ENCODE data around the gene LONRF3.

Gene LONRF3

GRCh38 chrX:119036107-119037029 is 62.0 kb downstream of the LONRF3 start:
- DNase-seq (ENCODE audit: low read depth in 2 of 2) = no peak

GRCh38 chrX:119040432-119040831 is 66.0 kb downstream of the LONRF3 start:
- DNase-seq (ENCODE audit: low read depth in 2 of 2) = no peak

- DNase-seq (ENCODE audit: low read depth in 2 of 2) = no peak
These were observed 66.8 kb downstream of the LONRF3 start for GRCh38 chrX:119041175-119041574.

DNA sequence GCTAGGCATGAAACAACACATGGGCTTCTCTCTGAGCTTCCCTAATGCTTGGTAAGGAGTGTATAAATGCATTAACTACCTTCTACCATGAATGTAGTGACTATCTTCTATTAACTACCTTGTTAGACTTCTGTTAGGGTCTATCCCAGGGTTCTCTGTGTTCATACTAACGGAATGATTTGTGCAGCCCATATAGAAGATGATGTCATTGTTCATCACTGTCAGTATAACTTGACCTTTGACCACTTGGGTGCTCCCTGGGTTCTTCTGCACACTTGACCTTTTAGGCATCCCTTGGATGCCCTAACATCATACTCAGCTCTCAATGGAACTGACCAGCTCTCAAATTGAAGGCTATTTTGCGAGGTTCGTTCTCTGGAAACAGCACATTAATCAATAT is 67.6 kb downstream of the LONRF3 start:
- no peak for DNase-seq (ENCODE audit: low read depth in 2 of 2)

DNA sequence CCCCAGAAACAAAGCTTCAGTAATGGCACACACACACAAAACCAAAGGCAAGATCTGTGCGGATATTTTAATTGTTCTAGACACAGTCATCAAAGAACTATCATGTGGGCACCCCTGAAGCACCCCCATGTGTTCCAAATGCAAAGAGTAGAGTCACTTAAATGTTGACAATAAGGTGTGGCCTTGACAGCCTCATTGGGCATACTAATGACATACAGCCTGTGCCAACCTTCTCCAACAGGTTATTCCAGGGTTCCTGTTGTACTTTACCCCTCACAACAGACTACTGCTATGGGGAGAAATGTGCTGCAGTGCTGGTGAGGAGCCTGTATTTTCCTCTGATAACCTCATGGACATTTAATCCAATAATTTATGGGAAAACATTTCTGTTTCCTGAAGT is 68.6 kb downstream of the LONRF3 start:
- DNase-seq (ENCODE audit: low read depth in 2 of 2) = no peak

DNA sequence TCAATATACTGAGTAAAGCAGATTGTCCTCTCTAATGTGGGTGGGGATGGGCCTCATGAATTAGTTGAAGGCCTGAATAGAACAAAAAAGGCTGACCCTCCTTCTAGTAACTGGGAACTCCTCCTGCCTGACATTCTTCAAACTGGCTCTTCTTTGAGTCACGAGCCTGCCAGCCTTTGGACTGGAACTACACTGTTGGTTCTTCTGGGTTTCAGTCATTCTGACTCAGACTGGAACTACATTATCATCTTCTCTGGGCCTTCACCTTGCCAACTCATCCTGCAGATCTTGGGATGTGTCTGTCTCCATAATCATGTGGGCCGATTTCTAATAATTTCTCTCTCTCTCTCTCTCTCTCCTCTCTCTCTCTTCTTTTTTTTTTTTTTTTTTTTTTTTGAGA is 71.5 kb downstream of the LONRF3 start:
- DNase-seq (ENCODE audit: low read depth in 2 of 2) = no peak

DNA sequence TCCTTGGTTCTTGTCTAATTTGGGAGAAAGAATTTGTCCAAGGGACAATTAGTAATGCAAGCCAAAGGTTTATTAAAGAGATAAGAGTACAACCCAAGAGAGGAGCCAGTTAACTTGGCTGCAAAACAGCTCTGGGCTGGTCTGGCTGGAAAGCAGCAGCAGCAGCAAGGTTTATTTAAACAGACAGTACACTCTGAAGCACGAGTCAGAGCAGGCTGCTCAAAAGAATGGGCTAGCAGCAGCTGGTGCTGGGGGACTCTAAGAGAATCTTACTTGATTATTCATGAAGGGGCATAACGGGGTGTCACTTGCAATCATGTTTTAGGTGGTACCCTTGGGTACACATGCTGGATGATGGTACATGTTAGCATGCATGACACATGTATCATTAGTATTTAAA is 81.3 kb downstream of the LONRF3 start:
- no peak for DNase-seq (ENCODE audit: low read depth in 2 of 2)

- no peak for DNase-seq (ENCODE audit: low read depth in 2 of 2)
These were observed 88.4 kb downstream of the LONRF3 start for GRCh38 chrX:119062750-119063374.

DNA sequence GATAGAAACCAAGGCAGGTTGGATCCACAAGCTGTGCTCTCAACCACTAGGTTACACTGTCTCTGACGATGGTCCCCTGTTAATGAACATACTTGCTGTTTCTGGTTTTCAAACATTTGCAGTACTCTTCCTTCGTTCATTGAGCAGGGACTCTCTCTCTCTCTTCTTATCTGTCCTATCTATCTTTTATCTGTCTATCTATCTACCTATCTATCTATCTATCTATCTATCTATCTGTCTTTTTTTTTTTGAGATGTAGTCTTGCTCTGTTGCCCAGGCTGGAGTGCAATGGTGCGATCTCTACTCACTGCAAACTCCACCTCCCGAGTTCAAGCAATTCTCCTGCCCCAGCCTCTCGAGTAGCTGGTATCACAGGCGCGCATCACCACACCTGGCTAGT is 89.0 kb downstream of the LONRF3 start:
- DNase-seq (ENCODE audit: low read depth in 2 of 2) = no peak

- no peak for DNase-seq (ENCODE audit: low read depth in 2 of 2)
These were observed 92.8 kb downstream of the LONRF3 start for GRCh38 chrX:119067023-119067739.

Data from stimulated activated CD8-positive, alpha-beta memory T cell treated with anti-CD3 and anti-CD28 coated beads, Interleukin-2, amount 100 ng/mL, for 1 hour (primary cell).